Activated naive CD8-positive, alpha-beta T cell treated with anti-CD3 and anti-CD28 coated beads, Interleukin-2, amount 50 U/mL, for 16 hours (primary cell): ENCODE data around the gene RAVER2.

Source experiments
- DNase-seq: peaks from one replicate; pipeline ENCODE4 v3.0.0-alpha.2; 2020; ENCODE audit warnings: low read depth, low spot score

RAVER2 gene

DNA sequence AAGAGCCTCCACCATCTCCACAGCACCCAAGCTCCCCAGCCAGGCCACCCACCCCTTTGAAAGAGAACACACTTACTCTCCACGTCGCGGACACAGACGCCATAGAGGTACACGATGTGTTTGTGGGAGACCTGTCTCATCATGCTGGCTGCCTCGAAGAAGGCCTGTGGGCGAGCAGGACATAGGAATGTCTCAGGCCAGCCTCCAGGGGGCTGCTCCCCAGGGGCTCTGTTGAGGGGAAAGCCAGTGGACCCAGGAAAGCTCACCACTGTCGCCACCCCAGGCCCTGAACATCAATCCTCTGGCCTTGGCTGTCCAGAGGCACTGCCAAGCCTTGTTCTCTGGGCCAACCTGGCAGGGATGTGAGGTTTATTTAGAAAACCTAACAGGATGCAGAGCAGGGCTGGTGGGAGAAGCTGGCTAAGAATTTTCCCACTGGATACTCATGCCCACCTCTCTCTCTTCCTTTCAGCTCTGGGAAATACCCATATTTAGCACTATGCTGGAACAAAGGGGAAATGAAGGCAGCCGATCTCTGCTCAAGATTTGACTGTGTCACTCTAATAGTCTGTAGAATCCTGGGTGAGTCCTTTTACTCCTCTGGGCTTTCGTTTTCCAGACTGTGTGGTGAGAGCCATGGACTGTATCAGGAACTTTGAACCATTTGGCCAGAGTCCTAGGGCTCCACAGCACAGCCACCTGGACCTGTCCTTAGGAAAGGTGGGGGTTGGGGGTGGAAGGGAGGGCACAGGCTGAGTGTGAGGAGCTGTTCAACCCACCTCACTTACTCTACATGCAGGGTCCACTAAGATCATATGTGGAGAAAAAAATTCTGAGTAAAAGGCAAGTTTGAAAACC, 101.9 kb downstream of the RAVER2 start:
- no peak for DNase-seq

DNA sequence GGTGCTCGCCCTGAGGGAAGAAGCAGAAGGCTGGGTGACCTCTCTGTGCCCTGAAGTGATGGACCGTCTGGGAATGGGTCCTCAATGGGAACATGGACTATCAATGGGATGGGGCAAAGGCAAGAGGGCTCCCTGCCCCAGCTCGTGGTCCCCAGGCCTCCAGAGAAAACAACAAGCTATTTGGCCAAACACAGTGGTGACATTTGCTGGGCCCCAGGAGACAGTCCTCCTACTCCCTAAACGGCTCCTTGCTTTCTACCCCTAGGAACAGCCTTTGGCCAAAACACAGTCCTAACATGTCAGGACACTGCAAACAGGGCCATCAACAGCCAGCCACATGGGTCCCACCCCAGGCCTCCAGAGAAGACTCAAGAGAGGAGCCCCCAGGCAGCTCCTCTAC, 102.8 kb downstream of the RAVER2 start:
- no peak for DNase-seq

DNA sequence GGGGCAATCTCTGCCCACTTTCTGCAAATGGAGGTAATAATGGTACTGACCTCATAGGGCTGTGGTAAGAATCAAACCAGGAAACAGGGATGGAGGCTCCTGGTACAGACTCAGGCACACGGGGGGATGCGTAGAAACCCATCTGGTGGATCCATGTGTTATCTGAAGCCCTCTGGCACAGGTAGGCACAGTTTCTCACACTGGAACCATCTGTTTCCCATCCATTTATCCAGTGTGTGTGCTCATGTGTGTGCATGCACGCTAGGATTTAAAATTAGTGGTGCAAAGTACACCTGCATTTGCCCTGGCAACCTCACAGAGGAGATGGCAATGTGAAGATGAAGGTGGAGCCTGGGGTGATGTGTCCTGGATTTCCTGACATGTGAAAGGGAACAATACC, 103.3 kb downstream of the RAVER2 start:
- no peak for DNase-seq

DNA sequence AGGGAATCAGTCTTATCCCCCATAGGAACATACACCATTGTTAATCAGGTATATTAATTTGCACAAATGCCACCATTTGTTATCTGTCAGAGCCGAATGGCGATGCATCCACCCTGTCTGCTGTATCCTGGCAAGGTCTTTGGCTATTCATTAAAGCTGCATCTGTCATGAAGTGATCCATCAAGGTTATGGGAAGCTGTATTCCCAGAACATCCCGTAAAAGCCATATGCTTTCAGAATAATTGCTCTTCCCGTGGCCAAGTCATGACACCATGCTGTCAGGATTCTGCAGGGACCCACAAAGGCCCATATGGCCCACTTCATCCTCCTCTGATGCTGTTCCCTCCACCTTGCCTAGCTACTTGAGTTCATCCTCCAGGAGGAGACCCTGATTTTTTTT, 103.9 kb downstream of the RAVER2 start:
- no peak for DNase-seq

DNA sequence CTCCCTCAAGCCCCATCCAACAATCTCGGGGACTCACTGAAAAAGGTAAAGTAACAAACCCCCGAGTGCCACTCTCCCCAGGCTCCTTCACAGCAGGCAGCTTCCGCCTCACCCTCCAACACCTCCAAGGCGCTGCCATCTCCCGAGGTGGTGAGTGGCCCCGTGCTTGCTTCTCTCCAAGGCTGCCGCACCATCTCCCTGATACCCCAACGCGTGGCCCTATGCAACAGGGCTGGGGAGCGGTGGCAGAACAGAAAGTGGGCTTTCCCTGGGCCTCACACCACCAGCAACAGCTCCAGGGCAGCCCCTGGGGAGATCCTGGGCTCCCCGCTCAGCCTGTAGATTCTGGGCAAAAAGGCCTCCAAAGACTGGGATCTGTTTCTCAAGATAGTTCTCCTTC, 105.1 kb downstream of the RAVER2 start:
- DNase-seq: no peak

DNA sequence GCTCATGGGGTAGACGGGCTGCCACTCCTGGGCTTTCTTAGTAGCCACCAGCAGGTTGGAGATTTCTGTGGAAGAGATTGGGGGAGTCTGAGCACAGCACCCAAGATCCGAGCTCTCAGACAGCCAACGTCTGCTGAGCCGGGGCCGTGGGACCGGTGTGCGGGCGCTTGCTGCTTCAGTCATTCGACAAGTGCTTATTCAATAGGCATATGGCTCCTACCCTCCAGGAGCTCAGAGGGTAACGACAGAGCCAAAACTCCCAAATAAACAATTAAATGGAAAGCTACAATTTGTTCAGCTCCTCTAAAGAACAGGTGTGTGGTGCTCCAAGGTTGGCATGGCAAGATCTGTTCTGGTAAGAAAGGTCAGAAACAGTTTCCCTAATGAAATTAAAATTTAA, 106.0 kb downstream of the RAVER2 start:
- no peak for DNase-seq

DNA sequence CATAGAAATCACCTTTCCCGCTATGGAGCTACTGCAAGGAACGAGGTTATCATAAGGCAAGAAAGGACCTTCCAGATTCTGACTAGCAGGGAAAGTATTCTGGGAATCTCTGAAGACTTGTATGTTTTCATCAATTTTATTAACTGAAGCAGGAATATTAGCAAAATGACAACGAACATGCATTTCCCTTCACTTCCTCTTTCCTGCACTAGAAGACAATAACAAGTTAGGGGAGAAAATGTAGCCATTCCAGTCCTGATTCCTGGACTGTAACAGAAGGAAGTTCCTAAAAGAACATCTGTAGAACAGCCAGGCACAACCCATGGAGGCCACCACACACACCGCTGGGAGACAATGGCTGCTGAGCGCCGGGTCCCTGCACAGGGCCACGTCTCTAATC, 106.8 kb downstream of the RAVER2 start:
- DNase-seq: no peak

DNA sequence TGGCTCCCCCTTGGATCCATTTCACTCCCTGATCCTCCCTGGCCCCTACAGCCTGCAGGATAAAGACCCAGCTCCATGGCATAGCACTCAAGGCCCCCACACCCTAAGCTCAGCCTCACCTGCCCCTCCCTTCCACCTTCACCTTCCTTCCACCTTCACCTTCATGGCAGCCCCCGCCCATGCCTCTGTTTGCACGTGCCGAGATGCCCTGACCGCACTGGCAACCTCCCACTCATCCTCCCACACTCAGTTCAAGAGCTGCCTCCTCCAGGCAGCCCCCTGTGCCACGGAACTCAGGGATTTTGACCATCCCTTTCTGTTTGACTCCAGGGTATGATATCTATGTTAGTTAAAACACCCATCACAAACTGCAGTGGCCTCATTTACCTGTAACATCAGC, 109.8 kb downstream of the RAVER2 start:
- no peak for DNase-seq

DNA sequence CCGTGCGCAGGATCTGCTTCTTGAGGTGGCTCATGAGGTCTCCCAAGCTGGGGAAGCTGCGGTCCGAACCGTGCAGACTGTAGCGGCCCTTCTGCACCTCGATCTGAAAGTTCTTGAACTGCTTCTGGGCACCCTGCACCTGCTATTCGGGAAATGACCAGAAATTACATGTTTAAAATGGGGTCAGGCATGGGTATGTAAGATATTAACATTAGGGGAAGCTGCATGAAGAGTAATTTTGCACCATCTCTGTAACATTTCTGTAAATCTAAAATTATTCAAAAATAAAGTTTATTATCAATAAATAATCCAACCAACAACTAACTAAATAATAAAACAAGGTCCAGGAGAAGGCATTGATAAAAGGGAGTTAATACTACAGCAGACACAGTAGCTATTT, 110.7 kb downstream of the RAVER2 start:
- DNase-seq: no peak

DNA sequence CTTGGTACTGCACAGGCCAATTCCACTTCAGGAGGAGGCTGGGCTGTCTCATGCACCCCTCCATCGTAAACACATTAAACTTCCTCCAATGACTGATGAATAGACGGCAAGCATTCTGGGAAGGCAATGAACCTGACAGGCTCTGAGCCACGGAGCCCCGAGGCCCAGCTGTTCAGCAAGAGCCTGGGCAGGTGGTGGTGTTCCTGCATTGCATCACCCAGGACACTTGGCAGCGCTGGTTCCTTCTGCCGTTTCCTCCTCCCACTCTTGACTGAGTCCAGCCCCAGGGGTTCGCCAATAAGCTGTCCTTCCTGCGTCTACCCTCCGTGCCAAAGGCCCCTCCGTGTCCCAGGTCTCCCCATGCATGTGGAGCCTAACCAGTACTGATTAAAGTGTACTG, 111.7 kb downstream of the RAVER2 start:
- no peak for DNase-seq

DNA sequence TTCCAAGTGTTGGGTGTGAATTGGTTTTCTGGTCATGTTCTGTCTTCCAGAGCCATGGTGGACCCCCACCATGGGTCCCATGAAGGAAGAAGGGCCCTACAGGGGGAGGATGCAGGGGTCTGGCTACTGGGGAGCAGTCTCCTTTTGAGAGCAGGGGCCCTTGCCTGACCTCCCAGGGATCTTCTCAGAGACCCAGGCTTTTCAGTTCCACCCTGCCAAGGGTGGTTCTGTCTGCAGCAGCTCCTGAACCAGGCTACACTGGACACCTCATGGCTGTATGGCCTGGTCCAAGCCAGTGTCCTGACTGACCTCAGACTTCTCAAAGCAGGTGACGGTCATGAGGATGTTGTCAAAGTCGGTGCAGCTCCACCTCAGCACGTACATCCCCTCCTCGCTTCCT, 112.5 kb downstream of the RAVER2 start:
- no peak for DNase-seq

DNA sequence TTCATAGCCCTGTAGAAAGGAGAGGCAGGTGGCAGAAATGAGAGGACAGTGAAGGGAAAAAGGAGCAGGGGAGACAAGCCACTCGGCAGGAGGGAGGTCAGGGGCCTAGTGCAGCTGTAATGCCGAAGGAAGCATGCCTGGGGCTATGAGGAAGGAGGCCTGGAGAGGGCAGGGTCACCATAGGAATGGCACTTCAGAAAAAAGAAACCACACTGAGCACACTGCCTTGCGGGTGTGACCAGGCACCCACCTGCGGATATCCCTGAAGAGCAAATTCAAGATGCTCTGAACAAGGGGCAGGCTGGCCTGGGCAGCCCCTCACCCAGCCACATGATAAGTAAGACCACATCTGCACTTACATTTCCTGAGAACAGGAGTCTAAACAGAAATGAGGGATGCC, 116.7 kb downstream of the RAVER2 start:
- DNase-seq: no peak

DNA sequence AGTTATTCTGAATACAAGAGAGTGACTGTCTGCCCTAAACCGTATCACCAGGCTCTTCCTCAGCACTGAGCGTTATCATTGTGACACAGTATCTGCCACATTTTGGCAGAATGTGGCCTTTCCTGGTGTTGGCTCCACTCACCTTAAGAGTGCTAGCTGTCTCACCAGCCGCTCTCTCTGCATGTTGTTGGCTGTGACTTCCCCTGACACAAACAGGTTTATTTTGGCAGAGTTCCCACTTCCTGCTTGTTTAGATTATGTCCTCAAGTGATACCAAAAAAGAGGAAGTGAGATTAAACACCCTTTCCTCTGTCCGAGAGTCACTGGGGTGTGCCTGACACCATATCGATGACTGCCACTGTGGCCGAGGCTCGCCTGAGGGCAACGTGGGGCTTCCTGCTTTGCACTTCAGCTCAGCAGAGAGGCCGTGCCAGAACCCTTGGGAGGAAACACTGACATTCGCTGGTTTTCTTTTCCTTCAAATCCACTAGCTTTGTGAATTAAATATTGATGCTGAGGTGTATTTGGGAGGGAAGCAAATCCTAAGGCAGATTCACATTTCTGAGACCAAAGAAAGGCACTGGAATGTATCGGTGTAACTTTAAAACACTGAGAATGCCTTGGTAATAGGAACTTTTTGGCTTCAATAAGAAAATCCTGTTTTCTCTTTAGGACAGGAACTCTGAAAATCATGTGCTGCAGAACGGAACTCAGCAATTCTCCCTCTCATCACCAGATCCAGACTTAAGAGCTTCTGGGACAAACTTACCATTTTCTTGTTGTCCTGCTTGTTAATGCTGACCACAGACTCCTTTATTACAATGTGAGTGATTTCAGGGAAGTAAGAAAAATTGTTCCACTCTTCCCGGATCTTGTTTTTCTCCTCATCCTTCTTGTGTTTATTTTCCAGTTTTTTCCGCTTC, 119.4 kb downstream of the RAVER2 start:
- no peak for DNase-seq

DNA sequence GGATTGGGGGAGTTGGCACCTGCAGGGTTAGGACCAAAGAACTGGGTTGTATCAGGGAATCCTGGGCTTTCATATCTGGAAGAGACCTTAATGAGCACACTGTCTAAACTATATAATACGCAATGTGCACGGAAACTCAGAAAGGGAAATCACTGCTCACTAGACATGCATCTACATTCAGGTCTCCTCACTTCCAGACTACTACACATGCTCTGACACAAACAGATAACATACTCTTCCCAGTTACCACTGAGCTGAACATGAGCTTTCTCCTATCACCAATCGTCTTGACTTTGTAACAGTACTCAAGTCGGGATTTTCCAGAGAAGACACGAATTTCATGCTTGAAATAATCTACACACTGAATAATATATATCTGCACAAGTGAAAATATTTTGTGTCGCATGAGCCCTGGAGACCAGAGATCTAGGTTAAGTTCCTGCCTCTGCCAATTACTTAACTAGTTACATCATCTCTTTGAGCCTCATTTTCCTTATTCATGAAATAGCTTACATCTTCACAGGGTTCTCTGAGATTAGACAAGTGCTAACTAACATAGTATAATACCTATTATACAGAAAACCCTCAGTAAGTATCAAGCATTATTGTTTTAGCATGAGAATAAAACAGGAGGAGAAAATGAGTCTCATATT, 120.4 kb downstream of the RAVER2 start:
- no peak for DNase-seq

DNA sequence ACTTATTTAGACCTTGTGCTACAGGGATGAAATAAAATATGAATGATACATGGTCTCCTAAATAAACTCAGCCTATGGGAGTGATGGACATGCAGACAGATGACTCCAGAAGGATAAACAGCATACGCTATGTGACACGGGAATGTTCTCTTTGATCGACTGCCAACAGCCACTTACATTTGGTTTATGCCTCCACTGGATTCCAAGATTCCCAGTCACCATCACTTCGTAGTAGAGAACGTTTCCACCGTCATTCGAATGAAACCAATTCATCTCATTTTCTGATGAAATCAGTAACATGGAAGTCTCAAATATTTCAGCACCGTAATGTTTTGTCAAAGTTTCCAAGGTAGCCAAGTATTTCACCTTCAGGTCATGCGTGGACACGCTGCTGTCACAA, 121.8 kb downstream of the RAVER2 start:
- no peak for DNase-seq

DNA sequence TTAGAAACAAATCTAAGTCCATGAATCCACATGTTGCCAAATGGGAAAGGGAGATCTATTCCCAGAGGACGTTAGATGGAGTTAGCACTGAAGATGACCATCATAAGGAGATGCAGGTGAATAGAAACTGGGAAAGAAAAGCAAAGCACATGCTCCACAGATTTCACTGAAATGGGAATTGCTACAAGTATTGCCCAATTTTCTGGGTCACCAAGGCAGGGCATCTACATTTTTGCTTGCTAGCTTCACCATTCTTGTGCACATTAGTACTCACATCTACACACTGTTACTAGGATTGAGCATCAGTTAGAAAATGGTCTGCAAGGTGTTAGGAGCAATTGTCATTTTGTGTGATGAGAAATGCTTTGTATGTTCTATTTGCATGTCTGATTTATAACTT, 122.4 kb downstream of the RAVER2 start:
- no peak for DNase-seq

DNA sequence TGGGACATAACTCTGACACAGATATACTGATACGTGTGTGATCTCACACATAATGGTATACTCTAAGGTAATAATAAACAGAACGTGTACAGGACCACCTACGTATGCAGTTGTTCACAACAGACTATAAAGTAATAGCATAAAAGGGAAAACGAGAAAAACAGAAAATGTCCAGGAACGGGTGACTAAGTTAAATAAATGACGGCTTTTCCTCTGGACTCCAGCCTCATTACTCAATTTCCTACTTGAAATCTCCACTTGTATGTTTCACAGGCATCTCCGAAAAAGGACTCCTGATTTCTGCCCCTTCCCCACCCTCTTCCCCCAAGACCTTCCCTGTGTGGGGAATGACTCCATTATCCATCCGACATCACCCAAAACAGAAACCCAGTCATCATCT, 126.4 kb downstream of the RAVER2 start:
- DNase-seq: no peak

DNA sequence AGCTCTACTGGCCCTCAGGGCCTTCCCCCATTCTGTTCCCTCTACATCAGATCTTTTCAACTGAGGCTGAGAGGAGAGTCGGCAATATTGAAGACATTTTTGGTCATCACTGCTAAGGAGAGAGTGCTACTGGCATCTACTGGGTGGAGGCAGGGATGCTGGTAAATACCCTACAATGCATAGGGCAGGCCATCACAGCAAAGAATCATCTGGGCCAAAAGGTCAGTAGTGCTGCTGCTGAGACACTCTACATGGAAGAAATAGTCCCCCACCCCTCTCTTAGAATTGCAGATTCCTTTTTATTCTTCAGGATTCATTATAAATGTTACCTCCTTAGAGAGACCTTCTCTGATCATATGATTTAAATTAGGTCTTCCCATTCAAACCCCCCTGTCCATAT, 127.2 kb downstream of the RAVER2 start:
- no peak for DNase-seq

DNA sequence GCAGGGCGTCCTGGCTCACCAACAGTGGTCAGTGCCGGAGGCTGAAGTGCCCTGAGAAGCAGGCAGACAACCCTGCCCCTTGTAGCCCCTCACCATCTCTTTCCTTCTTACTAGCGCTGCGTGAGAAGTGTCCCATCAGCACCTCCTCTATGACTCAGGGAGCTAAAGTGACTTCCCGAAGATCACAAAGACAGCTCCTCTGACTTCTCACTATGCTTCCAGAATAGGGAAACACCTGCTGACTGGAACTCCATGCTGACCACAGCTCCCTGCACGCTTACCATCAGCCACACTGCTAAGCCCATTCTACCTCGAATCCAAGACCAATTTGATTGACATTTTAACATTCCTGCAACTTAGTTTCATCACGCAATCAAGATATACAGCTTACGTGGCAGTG, 128.7 kb downstream of the RAVER2 start:
- DNase-seq: no peak

DNA sequence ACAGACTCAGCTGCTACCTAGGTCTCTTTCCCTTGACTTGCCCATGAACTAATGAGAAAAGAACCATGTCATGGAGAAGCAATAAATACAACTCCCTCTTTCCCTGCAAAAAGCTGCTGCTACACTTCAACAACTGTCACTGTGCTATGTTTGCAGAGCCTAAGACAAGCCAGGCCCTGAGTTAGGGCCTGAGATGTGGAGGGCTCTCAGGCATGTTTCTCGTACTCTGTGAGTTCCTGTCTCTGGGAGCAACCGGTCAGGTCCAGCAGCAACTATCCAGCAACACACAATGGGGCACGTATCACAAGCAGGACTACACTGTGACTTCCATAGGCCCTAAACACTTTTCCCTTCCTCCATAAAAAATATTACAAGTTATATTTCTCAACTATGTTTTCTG, 129.8 kb downstream of the RAVER2 start:
- no peak for DNase-seq

DNA sequence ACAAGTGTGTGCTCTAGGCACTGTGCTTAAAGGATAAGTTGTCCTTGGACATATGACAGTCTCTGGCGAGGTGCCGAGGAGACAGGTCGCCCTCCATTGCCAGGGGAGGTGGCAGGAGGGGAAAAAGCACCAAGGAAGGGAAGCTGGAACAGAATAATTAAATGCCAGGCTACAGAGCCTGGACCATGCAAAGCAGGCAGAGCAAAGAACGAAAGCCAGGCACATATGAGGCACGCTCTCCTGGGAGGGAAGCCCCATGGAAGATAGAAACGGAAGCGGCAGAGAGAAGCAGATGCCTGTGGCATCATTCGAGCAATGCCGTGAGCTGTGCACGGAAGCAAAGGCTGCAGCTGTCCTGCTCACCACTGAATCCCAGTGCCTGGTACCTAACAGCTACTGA, 130.2 kb downstream of the RAVER2 start:
- no peak for DNase-seq

DNA sequence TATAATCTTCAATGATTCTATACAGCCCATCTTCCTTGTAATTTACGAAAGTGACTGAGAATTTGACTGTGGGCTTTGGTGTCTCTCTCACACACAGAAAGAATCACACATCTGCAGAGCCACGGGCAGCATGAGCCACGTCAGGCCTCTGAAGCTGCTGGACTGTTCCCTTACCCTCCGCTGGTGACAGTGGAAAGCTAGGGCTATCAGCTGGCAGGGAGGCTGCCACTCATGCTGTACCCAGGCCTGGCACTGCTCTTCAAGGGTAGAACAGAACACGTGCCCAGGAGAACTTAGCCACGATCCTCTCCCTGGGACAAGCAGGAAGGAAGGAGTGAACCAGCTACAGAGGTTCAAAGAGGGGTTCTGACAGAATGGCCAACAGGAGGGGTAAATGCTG, 130.7 kb downstream of the RAVER2 start:
- no peak for DNase-seq
